GM19452 (cell line): ENCODE data around the gene MREG.
"Not testable (repeated sequence)": the region's sequence is repeated elsewhere in the genome, so short reads cannot be mapped to it uniquely, and the experiment has no call there.

Experiments used
- ATAC-seq: cut with Tn5 transposase; IDR thresholded peaks from one replicate; pipeline ENCODE4 v1.9.1; 2021; ENCODE audit not compliant: unreplicated experiment

MREG gene

GRCh38 chr2:216021768-216022565 lies 8.6 kb upstream of the MREG start:
- ATAC-seq, result no peak

GRCh38 chr2:216018709-216019108 lies 5.4 kb upstream of the MREG start:
- ATAC-seq, result no peak

GRCh38 chr2:216017365-216017764 lies 4.0 kb upstream of the MREG start:
- peak; percentile 19 for ATAC-seq

DNA sequence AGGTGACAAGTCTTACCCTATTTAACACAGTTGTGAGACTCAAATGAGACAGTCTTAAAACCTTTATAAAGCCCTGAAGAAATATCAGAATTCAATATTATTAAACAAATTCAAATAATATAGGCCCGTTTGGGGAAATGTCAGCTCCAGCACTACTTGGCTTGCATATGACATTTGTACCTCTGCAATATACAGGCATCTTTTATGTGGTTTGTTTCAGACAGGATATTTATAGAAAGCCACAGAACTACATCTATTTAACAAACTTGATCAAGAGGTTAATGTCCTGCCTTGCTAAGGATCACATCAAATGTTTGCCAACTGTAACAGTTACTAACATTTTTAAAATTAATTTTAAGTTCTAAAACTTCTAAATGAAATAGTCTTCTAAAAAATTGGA lies 3.2 kb upstream of the MREG start:
- ATAC-seq, result no peak

- ATAC-seq, result peak; percentile 86
These were observed 2.5 kb upstream of the MREG start for GRCh38 chr2:216015722-216016464.

GRCh38 chr2:216014986-216015385 lies 1.6 kb upstream of the MREG start:
- no peak for ATAC-seq

DNA sequence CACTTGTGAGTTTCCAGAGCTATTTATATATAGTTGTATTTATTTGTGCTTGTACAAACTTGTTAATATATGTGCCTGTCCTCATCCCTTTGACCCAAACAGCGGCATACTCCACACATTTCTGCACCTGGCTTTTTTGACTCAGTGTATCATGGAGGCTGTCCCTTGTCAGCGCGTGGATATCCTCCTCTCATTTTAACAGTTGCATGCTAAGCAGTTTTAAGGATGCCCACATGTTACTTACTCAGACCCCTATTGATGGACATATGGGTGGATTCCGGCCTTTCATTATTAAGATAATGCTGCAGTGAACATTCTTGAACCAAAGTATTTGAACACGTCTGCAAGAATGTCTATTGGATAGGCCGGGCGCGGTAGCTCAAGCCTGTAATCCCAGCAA lies 655 bp upstream of the MREG start:
- no peak for ATAC-seq

DNA sequence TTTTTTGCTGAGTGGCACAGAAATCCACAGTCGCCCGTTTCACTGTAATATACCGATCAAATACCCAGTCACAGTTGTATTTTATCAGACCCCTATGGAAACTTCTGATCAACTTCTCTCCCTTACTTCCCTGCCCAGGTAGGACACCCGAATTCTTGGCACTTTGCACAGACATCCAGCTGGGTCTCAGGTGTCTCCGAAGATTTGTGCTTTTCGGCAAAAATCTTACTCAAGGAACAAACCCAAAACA lies 596 bp downstream of the MREG start:
- ATAC-seq, result no peak

- ATAC-seq, result no peak
These were observed 1.1 kb downstream of the MREG start for GRCh38 chr2:216012133-216012829.

- ATAC-seq, result not testable (repeated sequence)
These were observed 4.1 kb downstream of the MREG start for GRCh38 chr2:216009215-216009614.

DNA sequence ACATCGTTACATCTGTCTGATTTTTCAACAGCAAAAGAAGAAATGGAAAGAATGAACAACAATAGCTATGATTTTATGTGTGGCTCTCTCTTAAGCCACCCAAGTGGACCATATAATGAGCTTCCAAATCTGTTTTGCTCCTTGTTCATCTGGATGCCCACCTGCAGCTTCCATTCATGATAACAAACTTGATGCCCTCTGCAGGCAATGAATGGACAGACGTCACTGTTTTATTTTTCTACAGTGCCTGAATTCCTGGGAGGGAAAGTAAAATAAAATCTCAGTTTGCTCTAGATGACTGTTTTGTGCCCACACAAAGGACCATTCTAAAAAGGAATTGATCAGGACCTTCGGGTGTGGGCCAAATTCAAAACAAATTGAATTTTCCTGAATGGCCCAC lies 5.0 kb downstream of the MREG start:
- ATAC-seq, result no peak

- ATAC-seq, result peak; percentile 41
These were observed 7.1 kb downstream of the MREG start for GRCh38 chr2:216006164-216006663.

DNA sequence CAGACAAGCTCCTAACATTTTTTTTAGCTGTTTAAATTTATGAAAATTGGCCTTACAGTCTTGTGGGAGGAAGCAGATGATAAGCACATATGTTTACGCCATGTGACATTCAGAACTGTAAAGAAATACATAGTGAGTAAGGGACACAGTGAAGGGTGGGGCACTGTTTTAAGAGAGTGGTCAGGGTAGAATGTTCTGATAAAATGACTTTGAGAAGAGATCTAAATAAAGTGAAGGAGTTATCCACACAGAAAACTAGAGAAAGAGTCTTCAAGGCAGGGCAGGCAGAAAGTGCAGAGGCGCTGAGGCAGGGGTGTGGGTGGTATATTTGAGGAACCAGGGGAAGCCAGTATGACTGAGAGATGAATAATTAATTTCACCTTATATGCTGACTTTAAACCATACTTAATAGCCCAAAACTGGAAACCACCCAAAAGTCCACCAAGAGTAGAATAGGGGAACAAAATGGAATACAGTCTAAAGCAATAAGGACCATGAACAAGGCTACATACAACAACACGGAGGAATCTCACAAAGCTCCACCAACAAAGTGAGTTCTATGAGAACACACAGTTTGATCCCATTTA lies 8.6 kb downstream of the MREG start:
- peak; percentile 48 for ATAC-seq

- no peak for ATAC-seq
These were observed 9.3 kb downstream of the MREG start for GRCh38 chr2:216003876-216004696.

- no peak for ATAC-seq
These were observed 10.7 kb downstream of the MREG start for GRCh38 chr2:216002693-216003092.

DNA sequence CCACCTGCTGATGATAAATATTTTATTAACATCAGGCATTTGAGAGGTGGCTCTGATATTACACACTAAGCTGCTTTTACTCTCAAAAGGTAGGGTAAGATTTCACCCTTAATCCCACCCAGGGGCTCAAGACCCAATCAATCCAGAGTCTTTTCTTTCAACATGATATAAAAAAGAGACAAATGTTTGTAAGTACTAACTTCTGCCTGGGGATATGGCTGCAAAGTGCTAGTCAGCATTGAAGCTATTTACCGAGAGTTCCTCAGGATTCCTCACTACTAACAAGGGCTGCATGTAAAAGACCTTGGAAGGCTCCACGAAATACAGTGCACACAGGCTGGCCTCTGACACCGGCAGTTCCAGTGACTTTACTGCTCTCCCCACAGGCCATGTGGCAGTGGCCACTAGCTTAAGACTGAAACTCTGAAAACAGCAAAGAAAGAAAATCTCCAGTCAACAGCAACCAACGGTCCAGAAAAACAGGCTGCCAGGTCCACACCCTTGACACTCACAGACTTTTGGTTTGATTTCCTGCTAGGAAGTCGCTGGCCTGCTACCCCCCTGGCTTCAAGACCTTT lies 11.2 kb downstream of the MREG start:
- ATAC-seq, result no peak

DNA sequence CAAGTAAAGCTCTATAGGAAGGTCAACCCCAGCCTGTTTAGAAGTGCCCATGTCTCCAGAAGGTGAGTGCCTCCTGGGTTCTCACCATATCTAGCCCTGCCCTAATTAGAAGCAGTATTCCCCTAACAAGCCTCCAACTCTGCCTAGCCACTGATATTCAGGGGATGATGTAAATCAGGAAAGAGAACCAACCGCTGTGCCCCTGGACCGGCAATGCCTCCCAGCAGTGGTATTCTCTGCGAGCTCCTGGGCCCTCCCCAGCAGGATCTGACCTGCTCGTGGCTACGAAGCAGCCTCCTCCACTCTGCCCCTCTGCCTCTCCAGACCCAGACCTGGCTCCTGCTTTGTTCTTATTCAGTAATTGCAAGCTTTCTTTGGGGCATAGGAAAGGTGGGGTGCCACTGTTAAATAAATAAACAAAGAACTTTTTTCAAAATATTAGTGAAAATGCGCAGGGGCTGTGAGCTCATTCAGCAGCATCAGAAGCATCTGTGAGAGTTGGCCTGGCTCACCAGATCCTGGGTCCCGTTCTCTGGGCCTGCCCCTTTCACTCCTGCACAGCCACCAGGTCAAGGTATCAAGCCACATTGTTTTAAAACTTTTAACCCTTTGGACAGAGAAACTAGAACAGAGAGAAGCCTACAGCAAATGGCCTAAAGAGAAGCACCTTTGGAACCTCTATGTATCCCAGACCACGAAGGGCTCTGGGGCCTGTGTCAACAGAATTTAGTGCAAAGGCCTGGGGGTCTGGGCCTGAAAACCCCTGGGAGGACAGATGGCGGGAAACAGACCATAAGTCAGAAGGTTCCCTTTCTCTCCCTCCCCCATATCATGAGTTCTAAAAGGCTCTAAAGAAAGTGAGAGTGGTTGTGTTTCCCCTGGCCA lies 11.9 kb downstream of the MREG start:
- ATAC-seq, result no peak

- no peak for ATAC-seq
These were observed 14.7 kb downstream of the MREG start for GRCh38 chr2:215998636-215999035.

GRCh38 chr2:215997219-215997618 lies 16.1 kb downstream of the MREG start:
- no peak for ATAC-seq
